Natural killer cell (primary cell): Measurements from ENCODE around the gene PABPC4L. TPM values are rescaled to one million over a fixed set of nuclear protein-coding genes. Genes with fewer than 3 reads are reported as not detected.

Experiments used
- ATAC-seq, 3 donors: fragments of 150-1000 bp in 2 of 3; fragments of 200-7000 bp in 1 of 3; cut with Tn5 transposase; 1 replicate in 1 of 3; 2 replicates in 2 of 3; pipeline ENCODE4 v1.10.0; 2021; ENCODE audit warnings: mild to moderate bottlenecking in 2 of 3, moderate library complexity in 2 of 3
- DNase-seq, 2 donors: peaks; one replicate each; pipeline versions ENCODE4 v3.0.0 to v3.0.0-alpha.2; 2013 to 2021; ENCODE audit warnings: mixed read lengths in 1 of 2
- H3K27ac ChIP-seq: one replicate; pipeline ENCODE4 v1.5.1; 2013; ENCODE audit warnings: mild to moderate bottlenecking, low read length
- H3K27me3 ChIP-seq: one replicate; pipeline ENCODE4 v1.6.1; 2013; ENCODE audit warnings: low read length; ENCODE audit not compliant: control insufficient read depth, insufficient read depth
- H3K36me3 ChIP-seq: one replicate; pipeline ENCODE4 v1.6.1; 2013; ENCODE audit warnings: low read length; ENCODE audit not compliant: control insufficient read depth, insufficient read depth
- H3K4me1 ChIP-seq: one replicate; pipeline ENCODE4 v1.6.1; 2013; ENCODE audit warnings: low read length; ENCODE audit not compliant: control insufficient read depth, insufficient read depth
- H3K4me3 ChIP-seq: one replicate; pipeline ENCODE4 v1.5.1; 2013; ENCODE audit warnings: low read length
- H3K9me3 ChIP-seq: one replicate; pipeline ENCODE4 v1.6.1; 2013; ENCODE audit warnings: low read length; ENCODE audit not compliant: control insufficient read depth, insufficient read depth
- H3K27ac Mint-ChIP-seq, 2 donors: one replicate each; pipeline ENCODE4 v1.8.0; 2022; ENCODE audit warnings: mild to moderate bottlenecking in 2 of 2, mixed read lengths in 2 of 2, moderate library complexity in 1 of 2
- H3K27me3 Mint-ChIP-seq, 2 donors: one replicate each; pipeline ENCODE4 v1.8.0; 2022; ENCODE audit warnings: low read depth in 2 of 2, mixed read lengths in 2 of 2
- H3K36me3 Mint-ChIP-seq: one replicate; pipeline ENCODE4 v1.8.0; 2022; ENCODE audit warnings: mixed read lengths
- H3K4me1 Mint-ChIP-seq, 2 donors: one replicate each; pipeline ENCODE4 v1.8.0; 2022; ENCODE audit warnings: mixed read lengths in 2 of 2
- H3K4me3 Mint-ChIP-seq: one replicate; pipeline ENCODE4 v1.8.0; 2022; ENCODE audit warnings: mild to moderate bottlenecking, moderate library complexity, mixed read lengths
- H3K9me3 Mint-ChIP-seq, 2 donors: one replicate each; pipeline ENCODE4 v1.8.0; 2022; ENCODE audit warnings: mixed read lengths in 2 of 2
- CTCF ChIP-seq: fragments of 200-600 bp; IDR thresholded peaks from one replicate; pipeline ENCODE4 v1.8.0; 2022; ENCODE audit warnings: antibody characterized with exemption
- WGBS: methylation state at CpG from one replicate; pipeline ENCODE4 v1.1.7; 2013; ENCODE audit warnings: missing lambda C conversion rate; ENCODE audit not compliant: insufficient coverage; 5-methylcytosine and 5-hydroxymethylcytosine counted together
- intact Hi-C: fragments of 100-400 bp; cut with micrococcal nuclease; formaldehyde crosslinking; loops from one replicate; pipeline ENCODE4 v1.14.2; 2022
- total RNA-seq, 4 donors: library from RNA; stranded (reverse); fragments of 120-200 nt in 1 of 4; gene quantifications; one replicate each; pipeline versions ENCODE4 v1.2.3 to v1.2.4, GENCODE V29; 2013 to 2022

Gene PABPC4L
- total RNA-seq, 3 donors from 2014 or later (not counting 1 experiment from before 2014, with no cell fraction given): not detected

GRCh38 chr4:134202166-134202956, 772 bp upstream of the PABPC4L start:
- ATAC-seq (no peak), DNase-seq (no peak)
- TF ChIP-seq CTCF: no peak
- Histone ChIP-seq H3K27ac (no peak overlapping the region), H3K4me3 (no peak overlapping the region), H3K27me3 (no peaks in the 10 kb centered on the region), H3K4me1 (no peaks in the 10 kb centered on the region), H3K9me3 (peaks cover 10% of the 10 kb centered on the region), H3K36me3 (no peaks in the 10 kb centered on the region)
- Mint-ChIP-seq H3K27me3 (no peaks in the 10 kb centered on the region), H3K36me3 (peaks cover 1% of the 10 kb centered on the region), H3K4me3 (no peak overlapping the region), H3K4me1 (no peaks in the 10 kb centered on the region), H3K9me3 (peaks cover 12 to 17% of the 10 kb centered on the region in 2 donors), H3K27ac (no peak overlapping the region)
- 62% methylated on average over 6 of the region's 8 CpGs for WGBS
- intact Hi-C loops: no loop called here

GRCh38 chr4:134200811-134201215, 776 bp downstream of the PABPC4L start:
- Histone ChIP-seq H3K27ac (no peak overlapping the region), H3K27me3 (no peaks in the 10 kb centered on the region), H3K4me3 (no peak overlapping the region), H3K9me3 (peaks cover 10% of the 10 kb centered on the region), H3K4me1 (no peaks in the 10 kb centered on the region), H3K36me3 (no peaks in the 10 kb centered on the region)
- intact Hi-C loops: no loop called here
- no peaks in the 10 kb centered on the region for H3K27me3 Mint-ChIP-seq
- H3K36me3 Mint-ChIP-seq: no peaks in the 10 kb centered on the region
- no peak for TF ChIP-seq CTCF
- H3K9me3 Mint-ChIP-seq: peaks cover 7 to 11% of the 10 kb centered on the region in 2 donors
- no peak for ATAC-seq
- no peak for DNase-seq
- no peak overlapping the region for H3K27ac Mint-ChIP-seq
- 85% methylated on average over 10 of the region's 10 CpGs for WGBS
- H3K4me3 Mint-ChIP-seq: no peak overlapping the region
- no peaks in the 10 kb centered on the region for H3K4me1 Mint-ChIP-seq

GRCh38 chr4:134189949-134190348, 11.6 kb downstream of the PABPC4L start:
- no peaks in the 10 kb centered on the region for H3K36me3 ChIP-seq
- TF ChIP-seq CTCF: no peak
- WGBS: 0% methylated on average over 1 of the region's 1 CpG

GRCh38 chr4:134189480-134189879, 12.1 kb downstream of the PABPC4L start:
- no peaks in the 10 kb centered on the region for H3K36me3 ChIP-seq
- H3K9me3 Mint-ChIP-seq: peaks cover 15 to 22% of the 10 kb centered on the region in 2 donors
- H3K27ac Mint-ChIP-seq: no peak overlapping the region
- H3K4me3 ChIP-seq: no peak overlapping the region
- H3K27ac ChIP-seq: no peak overlapping the region
- H3K36me3 Mint-ChIP-seq: peaks cover 7% of the 10 kb centered on the region
- ATAC-seq (no peak), DNase-seq (no peak)
- no peaks in the 10 kb centered on the region for H3K27me3 ChIP-seq
- no peak overlapping the region for H3K4me3 Mint-ChIP-seq
- H3K27me3 Mint-ChIP-seq: no peaks in the 10 kb centered on the region
- H3K4me1 ChIP-seq: no peaks in the 10 kb centered on the region
- intact Hi-C loops: no loop called here
- no CpG with 5 or more reads among the region's 1 CpG for whole genome bisulfite sequencing
- no peaks in the 10 kb centered on the region for H3K9me3 ChIP-seq
- no peak for TF ChIP-seq CTCF
- H3K4me1 Mint-ChIP-seq: no peaks in the 10 kb centered on the region

More at GRCh38 chr4:134189949-134190348, 11.6 kb downstream of the PABPC4L start:
- Mint-ChIP-seq H3K4me1 (no peaks in the 10 kb centered on the region), H3K27me3 (no peaks in the 10 kb centered on the region), H3K27ac (no peak overlapping the region), H3K9me3 (peaks cover 14 to 22% of the 10 kb centered on the region in 2 donors), H3K4me3 (no peak overlapping the region), H3K36me3 (peaks cover 7% of the 10 kb centered on the region)
- no peak for DNase-seq
- ATAC-seq: no peak
- Histone ChIP-seq H3K4me3 (no peak overlapping the region), H3K4me1 (no peaks in the 10 kb centered on the region), H3K27me3 (no peaks in the 10 kb centered on the region), H3K9me3 (no peaks in the 10 kb centered on the region), H3K27ac (no peak overlapping the region)
- intact Hi-C loops: no loop called here
